GM13977 (cell line): Measurements from ENCODE around the gene FCHO1.

ENCODE experiments used
- DNase-seq: peaks from one replicate; pipeline ENCODE4 v3.0.0; 2012; ENCODE audit warnings: low spot score
- in situ Hi-C: fragments of 300-500 bp; cut with MboI; formaldehyde crosslinking; loops from one replicate; pipeline ENCODE4 v1.12.0; 2022; ENCODE audit warnings: low sequenced_read_pairs, low pct_unique_long_range_greater_than_20kb, mixed read lengths, inconsistent platforms; ENCODE audit not compliant: unreplicated experiment
- TF ChIP-seq, protein P1 (sequence below): IDR thresholded peaks from 2 replicates; pipeline ENCODE4 v1.5.1; 2012; ENCODE audit warnings: mild to moderate bottlenecking, control low read depth; ENCODE audit not compliant: insufficient read depth; ENCODE audit errors: extremely low read depth, missing control alignments

FCHO1 gene

DNA sequence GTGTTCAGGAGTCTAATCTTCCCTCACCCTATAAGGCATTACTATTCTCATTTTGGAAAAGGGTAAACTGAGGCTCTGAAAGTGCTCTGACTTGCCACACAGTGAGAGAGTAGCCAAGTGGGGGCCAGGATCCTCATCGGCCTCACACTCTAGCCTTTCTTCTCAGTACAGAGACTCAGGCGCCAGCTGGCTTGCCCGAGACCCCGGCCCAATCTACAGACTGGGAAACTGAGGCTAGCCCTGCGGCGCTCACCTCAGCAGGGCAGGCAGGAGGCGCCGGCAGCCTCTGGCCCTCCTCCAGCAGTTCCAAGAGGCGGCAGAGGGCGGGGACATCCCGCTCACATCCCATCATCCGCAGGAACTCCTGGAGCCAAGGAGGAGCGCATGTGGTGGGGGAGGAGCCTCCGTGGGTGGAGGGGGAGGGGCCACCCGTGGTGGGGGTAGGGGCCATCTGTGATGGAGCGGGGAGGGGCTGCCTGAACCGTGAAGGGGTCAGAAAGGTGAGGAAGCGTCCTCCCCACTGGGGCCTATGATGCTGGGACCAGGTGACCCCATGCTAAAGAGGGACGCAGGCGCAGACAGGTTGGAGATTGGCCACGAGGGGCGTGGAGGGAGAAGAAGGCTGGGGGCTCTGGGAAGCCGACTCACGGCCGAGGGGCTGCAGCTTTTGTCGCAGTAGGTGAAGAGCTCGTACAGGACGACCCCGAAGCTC, 78.7 kb downstream of the FCHO1 start:
- in situ Hi-C loops: no loop called here
- TF ChIP-seq, protein P1, sequence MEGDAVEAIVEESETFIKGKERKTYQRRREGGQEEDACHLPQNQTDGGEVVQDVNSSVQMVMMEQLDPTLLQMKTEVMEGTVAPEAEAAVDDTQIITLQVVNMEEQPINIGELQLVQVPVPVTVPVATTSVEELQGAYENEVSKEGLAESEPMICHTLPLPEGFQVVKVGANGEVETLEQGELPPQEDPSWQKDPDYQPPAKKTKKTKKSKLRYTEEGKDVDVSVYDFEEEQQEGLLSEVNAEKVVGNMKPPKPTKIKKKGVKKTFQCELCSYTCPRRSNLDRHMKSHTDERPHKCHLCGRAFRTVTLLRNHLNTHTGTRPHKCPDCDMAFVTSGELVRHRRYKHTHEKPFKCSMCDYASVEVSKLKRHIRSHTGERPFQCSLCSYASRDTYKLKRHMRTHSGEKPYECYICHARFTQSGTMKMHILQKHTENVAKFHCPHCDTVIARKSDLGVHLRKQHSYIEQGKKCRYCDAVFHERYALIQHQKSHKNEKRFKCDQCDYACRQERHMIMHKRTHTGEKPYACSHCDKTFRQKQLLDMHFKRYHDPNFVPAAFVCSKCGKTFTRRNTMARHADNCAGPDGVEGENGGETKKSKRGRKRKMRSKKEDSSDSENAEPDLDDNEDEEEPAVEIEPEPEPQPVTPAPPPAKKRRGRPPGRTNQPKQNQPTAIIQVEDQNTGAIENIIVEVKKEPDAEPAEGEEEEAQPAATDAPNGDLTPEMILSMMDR: no peak
- DNase-seq: no peak

DNA sequence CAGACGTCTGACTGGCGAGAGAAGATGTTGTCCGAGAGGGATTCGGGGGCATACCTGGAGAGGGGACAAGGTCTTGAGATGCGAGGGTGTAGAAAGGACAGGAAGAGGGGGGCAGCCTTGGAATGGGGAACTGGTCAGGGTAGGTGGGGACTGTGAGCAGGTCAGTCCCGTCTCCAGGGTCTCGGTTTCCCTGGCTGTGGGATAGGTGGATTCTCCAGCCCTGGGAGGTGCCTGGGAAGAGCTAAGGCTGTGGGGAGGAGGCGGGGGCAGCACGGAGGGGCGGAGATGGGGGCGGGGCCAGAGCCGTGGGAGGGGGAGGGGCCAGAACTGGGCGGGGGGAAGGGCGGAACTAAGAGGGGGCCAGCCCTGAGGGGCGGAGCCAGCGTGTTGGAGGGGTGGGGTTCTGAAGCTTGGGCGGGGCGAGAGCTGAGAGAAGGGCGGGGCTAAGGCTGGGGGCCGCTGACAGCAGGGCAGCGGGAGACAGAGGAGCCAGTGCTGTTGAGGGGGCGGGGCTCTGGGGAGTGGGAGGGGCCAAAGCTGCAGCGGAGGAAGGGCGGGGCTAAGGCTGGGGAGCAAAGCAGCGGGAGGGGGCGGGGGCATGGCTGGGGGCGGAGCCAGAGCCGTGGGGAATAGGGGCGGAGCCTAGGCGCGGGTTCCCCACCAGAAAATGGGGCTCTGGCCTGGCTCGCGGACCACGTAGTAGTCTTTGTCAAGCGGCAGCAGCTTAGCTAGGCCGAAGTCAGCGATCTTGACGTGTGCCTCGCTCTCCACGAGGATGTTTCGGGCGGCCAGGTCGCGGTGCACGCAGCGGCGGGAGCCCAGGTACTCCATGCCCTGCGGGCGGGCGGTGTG, 79.5 kb downstream of the FCHO1 start:
- peak; percentile 82 for DNase-seq

DNA sequence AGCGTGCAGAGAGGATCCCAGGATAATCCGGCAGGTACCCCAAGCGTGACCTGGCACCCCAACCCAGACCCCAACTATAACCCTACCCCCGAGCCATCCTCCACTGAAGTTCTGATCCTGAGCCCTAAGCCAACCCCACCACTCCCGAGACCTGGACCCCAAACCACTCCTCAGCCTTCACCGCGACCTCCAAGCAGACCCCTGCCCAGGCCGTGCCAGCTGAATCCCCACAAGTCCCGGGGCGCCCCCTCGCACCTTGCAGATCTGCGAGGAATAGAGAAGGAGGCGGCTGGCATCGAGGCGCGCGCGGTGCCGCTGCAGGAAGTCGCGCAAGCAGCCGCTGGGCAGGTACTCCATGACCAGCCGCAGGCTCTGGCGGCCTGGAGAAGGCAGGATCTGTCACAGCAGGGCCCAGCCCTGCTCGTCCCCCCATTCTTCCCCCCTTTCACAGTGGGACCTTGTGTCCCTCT, 80.2 kb downstream of the FCHO1 start:
- DNase-seq: no peak
- in situ Hi-C loops: no loop called here
- TF ChIP-seq, protein P1: no peak

More for the DNA sequence above, 79.5 kb downstream of the FCHO1 start:
- in situ Hi-C loops: no loop called here
- TF ChIP-seq, protein P1: no peak

DNA sequence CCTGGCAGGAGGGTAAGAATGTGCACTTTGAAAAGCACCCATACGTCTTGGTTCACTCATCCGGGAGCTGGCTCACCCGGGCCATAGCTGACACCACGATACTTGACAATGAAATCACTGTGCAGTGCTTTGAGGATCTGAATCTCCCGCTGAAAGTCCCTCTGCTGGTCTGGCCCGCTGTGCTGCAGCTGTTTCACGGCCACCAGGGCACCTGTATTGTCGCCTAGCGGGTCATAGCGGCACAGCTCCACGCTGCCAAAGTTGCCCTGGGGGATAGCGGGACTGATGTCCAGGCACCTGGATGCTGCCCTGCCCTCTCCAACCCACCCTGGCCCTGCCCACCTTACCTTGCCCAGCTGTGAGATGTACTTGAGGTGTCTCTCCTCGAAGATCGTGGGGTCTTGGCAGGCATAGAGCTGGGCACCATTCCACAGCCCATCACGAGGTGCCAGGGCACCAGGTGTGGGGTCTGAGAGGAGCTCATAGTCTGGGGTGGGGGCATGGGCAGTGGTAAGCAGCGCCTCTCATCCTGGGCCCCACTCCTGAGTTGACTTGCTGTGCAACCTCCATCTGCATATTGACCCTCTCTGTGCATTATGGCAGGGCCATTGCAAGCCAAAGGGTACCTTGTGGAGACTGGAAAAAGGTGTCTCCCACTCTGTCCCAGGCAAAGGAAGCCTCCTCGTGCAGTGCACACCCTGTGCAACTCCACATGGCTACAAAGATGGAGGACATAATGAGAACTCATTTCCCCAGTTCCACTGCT, 81.3 kb downstream of the FCHO1 start:
- in situ Hi-C loops: no loop called here
- no peak for DNase-seq
- TF ChIP-seq, protein P1: no peak

DNA sequence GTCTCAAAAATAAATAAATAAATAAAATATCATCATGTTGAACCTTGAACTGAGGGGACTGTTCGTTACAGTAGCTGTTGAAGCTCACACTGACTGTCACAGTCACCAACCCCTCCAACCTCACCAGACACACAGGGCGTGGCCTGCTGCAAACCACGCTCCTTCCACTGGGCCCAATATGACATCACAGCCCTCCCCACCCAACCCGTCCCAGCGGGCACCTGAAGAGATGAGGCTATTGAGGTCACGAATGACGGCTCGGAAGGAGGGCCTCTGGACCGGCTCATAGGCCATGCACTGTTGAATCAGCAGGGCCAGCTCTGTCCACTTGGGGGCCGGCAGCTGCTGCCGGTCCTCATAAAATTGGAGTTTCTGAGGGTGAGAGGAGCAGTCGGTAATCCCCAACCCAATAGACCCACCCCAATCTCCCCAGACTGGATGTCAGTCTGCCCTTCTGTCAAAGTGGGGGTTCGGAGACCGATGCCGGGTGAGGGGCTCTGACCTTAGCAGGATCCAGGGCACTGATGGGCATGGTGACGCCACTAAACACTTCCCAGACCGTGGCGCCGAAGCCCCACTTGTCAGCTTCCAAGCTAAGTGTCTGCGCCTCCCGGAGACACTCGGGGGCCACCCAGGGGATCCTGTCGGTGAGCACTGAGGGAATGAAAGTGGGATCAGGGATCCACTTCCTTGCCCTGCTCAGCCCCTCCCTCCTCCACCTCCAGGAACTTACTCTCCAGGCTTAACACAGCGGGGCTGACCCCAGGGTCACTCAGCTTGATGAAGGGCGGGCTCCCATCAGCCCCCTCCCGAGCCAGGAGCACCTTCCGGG, 83.3 kb downstream of the FCHO1 start:
- in situ Hi-C loops: no loop called here
- DNase-seq: no peak

More for the DNA sequence above, 83.3 kb downstream of the FCHO1 start:
- TF ChIP-seq, protein P1: no peak
